ENCODE data around the gene ADAMTSL2.

GRCh38 chr9:133495327-133496293 is 38.9 kb upstream of the ADAMTSL2 start:
- TF ChIP-seq, protein P1, sequence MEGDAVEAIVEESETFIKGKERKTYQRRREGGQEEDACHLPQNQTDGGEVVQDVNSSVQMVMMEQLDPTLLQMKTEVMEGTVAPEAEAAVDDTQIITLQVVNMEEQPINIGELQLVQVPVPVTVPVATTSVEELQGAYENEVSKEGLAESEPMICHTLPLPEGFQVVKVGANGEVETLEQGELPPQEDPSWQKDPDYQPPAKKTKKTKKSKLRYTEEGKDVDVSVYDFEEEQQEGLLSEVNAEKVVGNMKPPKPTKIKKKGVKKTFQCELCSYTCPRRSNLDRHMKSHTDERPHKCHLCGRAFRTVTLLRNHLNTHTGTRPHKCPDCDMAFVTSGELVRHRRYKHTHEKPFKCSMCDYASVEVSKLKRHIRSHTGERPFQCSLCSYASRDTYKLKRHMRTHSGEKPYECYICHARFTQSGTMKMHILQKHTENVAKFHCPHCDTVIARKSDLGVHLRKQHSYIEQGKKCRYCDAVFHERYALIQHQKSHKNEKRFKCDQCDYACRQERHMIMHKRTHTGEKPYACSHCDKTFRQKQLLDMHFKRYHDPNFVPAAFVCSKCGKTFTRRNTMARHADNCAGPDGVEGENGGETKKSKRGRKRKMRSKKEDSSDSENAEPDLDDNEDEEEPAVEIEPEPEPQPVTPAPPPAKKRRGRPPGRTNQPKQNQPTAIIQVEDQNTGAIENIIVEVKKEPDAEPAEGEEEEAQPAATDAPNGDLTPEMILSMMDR (IDR thresholded peaks at IDR 0.05; ENCODE audit: low read depth, low read length, poor library complexity, severe bottlenecking), result no peak
- no peak for TF ChIP-seq EZH2phosphoT487 (IDR thresholded peaks at IDR 0.05; ENCODE audit: borderline replicate concordance, low read length)

All from DOHH2 (cell line).